Panc1 (cell line): Measurements from ENCODE around the gene C3orf70. TPM values are rescaled to one million over a fixed set of nuclear protein-coding genes. Genes with fewer than 3 reads are reported as not detected.

ENCODE experiments used
- ATAC-seq: fragments of 200-7000 bp; cut with Tn5 transposase; 2 replicates; pipeline ENCODE4 v1.9.1; 2020; ENCODE audit warnings: mild to moderate bottlenecking, moderate library complexity
- BruUV-seq: library from RNA; stranded (reverse); fragments of 400-500 nt; replicated peaks from 2 replicates; lab custom pipeline; 2021; lab: Mats Ljungman, UMichigan
- CTCF ChIA-PET: fragments of 300-600 bp; sonication (Branson Sonifier 250); formaldehyde crosslinking; loops from one replicate; lab custom pipeline; 2022; ENCODE audit warnings: antibody characterized with exemption; lab: Charles Lee
- POLR2A ChIA-PET: fragments of 300-600 bp; sonication (Branson Sonifier 250); formaldehyde crosslinking; loops from one replicate; lab custom pipeline; 2022; ENCODE audit warnings: antibody characterized with exemption; lab: Charles Lee
- DNase-seq: peaks from one replicate; pipeline ENCODE4 v3.0.0-alpha.2; 2010; ENCODE audit warnings: low read depth, low spot score
- H3K27ac ChIP-seq: 2 replicates; pipeline ENCODE4 v1.5.1; 2011; ENCODE audit warnings: mild to moderate bottlenecking, low read length, inconsistent platforms
- H3K27me3 ChIP-seq: fragments of 200-500 bp; sonication (Bioruptor generic); 2 replicates; pipeline ENCODE4 v1.6.0; 2014; ENCODE audit warnings: low read length, inconsistent platforms; ENCODE audit not compliant: control insufficient read depth, insufficient read depth
- H3K36me3 ChIP-seq: fragments of 200-500 bp; sonication (Bioruptor generic); 2 replicates; pipeline ENCODE4 v1.5.1; 2014; ENCODE audit warnings: inconsistent platforms, mild to moderate bottlenecking, low read length, moderate library complexity; ENCODE audit not compliant: control insufficient read depth, insufficient read depth
- H3K4me1 ChIP-seq: 2 replicates; pipeline ENCODE4 v1.5.1; 2011; ENCODE audit warnings: inconsistent platforms, mild to moderate bottlenecking, low read length, moderate library complexity; ENCODE audit not compliant: control insufficient read depth, insufficient read depth
- H3K4me3 ChIP-seq, 2 experiments: 2 replicates each; pipeline ENCODE4 v1.5.1; 2011 to 2012; ENCODE audit warnings: low read depth in 2 of 2, low read length in 2 of 2, mild to moderate bottlenecking in 2 of 2, inconsistent platforms in 1 of 2, moderate library complexity in 1 of 2
- H3K9me3 ChIP-seq: fragments of 200-500 bp; sonication (Bioruptor generic); 2 replicates; pipeline ENCODE4 v1.5.1; 2014; ENCODE audit warnings: low read depth, mild to moderate bottlenecking, inconsistent platforms, low read length, moderate library complexity; ENCODE audit not compliant: control insufficient read depth, insufficient read depth
- POLR2AphosphoS5 ChIP-seq: IDR thresholded peaks from 2 replicates; pipeline ENCODE4 v1.6.1; 2012; ENCODE audit warnings: mild to moderate bottlenecking, low read depth, low read length, moderate library complexity
- SIN3A ChIP-seq: IDR thresholded peaks from 2 replicates; pipeline ENCODE4 v1.6.1; 2012; ENCODE audit warnings: low read depth, mild to moderate bottlenecking, low read length, moderate library complexity, borderline replicate concordance; ENCODE audit not compliant: insufficient read depth
- TCF7L2 ChIP-seq: IDR thresholded peaks from 2 replicates; pipeline ENCODE4 v1.6.1; 2011; ENCODE audit warnings: mild to moderate bottlenecking, low read depth, low read length, inconsistent platforms
- in situ Hi-C: cut with HindIII; loops from 2 replicates; pipeline ENCODE4 v1.10.0; 2016; ENCODE audit warnings: low sequenced_read_pairs, low pct_unique_long_range_greater_than_20kb
- intact Hi-C: fragments of 100-400 bp; cut with micrococcal nuclease; formaldehyde crosslinking; loops from one replicate; pipeline ENCODE4 v1.10.0; 2022; ENCODE audit not compliant: unreplicated experiment
- total RNA-seq: library from RNA; stranded (reverse); gene quantifications from one replicate; pipeline ENCODE4 v1.2.1, GENCODE V29; 2021; ENCODE audit not compliant: unreplicated experiment
- TF ChIP-seq, protein P1 (sequence below): fragments of 450-650 bp; IDR thresholded peaks from 2 replicates; pipeline ENCODE4 v1.5.1; 2017; ENCODE audit warnings: mild to moderate bottlenecking
- TF ChIP-seq, protein P2 (sequence below), 2 experiments: IDR thresholded peaks; 2 replicates each; pipeline ENCODE4 v1.6.1; 2011 to 2012; ENCODE audit warnings: low read depth in 2 of 2, control low read depth in 1 of 2, low read length in 1 of 2, mild to moderate bottlenecking in 1 of 2, moderate library complexity in 1 of 2; ENCODE audit not compliant: insufficient read depth in 1 of 2

C3orf70 gene
- total RNA-seq, 1 experiment from 2014 or later, result 0.10 TPM

GRCh38 chr3:185040425-185040824 is 112.4 kb downstream of the C3orf70 start:
- H3K9me3 ChIP-seq, result no peaks in the 10 kb centered on the region; the same call in 1 of the 2 replicates
- ChIA-PET CTCF (no interaction called here), POLR2A (no interaction called here)
- no peaks in the 10 kb centered on the region for H3K4me1 ChIP-seq
- in situ Hi-C loops (no loop called here), intact Hi-C loops (no loop called here)
- H3K4me3 ChIP-seq, result no peak overlapping the region
- no peaks in the 10 kb centered on the region for H3K36me3 ChIP-seq
- DNase-seq, result no peak
- no peaks in the 10 kb centered on the region for H3K27me3 ChIP-seq
- no peak for ATAC-seq
- no TSS peak for BruUV-seq
- H3K27ac ChIP-seq, result no peak overlapping the region
- TF ChIP-seq TCF7L2 (no peak), POLR2AphosphoS5 (no peak), SIN3A (no peak)
- TF ChIP-seq, protein P1, sequence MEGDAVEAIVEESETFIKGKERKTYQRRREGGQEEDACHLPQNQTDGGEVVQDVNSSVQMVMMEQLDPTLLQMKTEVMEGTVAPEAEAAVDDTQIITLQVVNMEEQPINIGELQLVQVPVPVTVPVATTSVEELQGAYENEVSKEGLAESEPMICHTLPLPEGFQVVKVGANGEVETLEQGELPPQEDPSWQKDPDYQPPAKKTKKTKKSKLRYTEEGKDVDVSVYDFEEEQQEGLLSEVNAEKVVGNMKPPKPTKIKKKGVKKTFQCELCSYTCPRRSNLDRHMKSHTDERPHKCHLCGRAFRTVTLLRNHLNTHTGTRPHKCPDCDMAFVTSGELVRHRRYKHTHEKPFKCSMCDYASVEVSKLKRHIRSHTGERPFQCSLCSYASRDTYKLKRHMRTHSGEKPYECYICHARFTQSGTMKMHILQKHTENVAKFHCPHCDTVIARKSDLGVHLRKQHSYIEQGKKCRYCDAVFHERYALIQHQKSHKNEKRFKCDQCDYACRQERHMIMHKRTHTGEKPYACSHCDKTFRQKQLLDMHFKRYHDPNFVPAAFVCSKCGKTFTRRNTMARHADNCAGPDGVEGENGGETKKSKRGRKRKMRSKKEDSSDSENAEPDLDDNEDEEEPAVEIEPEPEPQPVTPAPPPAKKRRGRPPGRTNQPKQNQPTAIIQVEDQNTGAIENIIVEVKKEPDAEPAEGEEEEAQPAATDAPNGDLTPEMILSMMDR, result no peak
- TF ChIP-seq, protein P2, sequence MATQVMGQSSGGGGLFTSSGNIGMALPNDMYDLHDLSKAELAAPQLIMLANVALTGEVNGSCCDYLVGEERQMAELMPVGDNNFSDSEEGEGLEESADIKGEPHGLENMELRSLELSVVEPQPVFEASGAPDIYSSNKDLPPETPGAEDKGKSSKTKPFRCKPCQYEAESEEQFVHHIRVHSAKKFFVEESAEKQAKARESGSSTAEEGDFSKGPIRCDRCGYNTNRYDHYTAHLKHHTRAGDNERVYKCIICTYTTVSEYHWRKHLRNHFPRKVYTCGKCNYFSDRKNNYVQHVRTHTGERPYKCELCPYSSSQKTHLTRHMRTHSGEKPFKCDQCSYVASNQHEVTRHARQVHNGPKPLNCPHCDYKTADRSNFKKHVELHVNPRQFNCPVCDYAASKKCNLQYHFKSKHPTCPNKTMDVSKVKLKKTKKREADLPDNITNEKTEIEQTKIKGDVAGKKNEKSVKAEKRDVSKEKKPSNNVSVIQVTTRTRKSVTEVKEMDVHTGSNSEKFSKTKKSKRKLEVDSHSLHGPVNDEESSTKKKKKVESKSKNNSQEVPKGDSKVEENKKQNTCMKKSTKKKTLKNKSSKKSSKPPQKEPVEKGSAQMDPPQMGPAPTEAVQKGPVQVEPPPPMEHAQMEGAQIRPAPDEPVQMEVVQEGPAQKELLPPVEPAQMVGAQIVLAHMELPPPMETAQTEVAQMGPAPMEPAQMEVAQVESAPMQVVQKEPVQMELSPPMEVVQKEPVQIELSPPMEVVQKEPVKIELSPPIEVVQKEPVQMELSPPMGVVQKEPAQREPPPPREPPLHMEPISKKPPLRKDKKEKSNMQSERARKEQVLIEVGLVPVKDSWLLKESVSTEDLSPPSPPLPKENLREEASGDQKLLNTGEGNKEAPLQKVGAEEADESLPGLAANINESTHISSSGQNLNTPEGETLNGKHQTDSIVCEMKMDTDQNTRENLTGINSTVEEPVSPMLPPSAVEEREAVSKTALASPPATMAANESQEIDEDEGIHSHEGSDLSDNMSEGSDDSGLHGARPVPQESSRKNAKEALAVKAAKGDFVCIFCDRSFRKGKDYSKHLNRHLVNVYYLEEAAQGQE (IDR thresholded peaks at IDR 0.05; ENCODE audit: insufficient read depth in 1 of 2, low read depth in 2 of 2, low read length in 1 of 2), result no peak

DNA sequence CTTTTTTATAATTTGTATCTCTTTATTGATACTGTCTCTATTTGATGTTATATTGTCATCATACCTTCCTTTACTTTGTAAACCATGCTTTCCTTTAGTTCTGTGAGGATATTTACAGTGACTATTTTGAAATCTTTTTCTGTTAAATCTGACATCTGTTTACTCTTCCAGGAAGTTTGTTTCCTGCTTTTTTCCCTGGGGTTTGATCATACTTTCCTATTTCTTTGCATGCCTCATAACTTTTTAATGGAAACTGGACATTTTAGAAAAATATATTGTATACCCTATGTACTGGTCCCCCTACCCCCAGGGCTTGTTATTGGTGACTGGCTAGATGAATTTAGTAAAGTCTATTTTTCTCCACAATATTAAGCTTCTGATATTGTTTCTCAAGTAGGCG is 115.1 kb downstream of the C3orf70 start:
- H3K27me3 ChIP-seq, result no peaks in the 10 kb centered on the region
- no TSS peak for BruUV-seq
- DNase-seq (no peak), ATAC-seq (no peak)
- H3K36me3 ChIP-seq, result no peaks in the 10 kb centered on the region
- H3K9me3 ChIP-seq, result no peaks in the 10 kb centered on the region; the same call in 1 of the 2 replicates
- H3K27ac ChIP-seq, result no peak overlapping the region
- TF ChIP-seq POLR2AphosphoS5, result no peak
- TF ChIP-seq, protein P2 (IDR thresholded peaks at IDR 0.05; ENCODE audit: insufficient read depth in 1 of 2, low read depth in 2 of 2, low read length in 1 of 2), result no peak
- no peak for TF ChIP-seq SIN3A
- no peak for TF ChIP-seq TCF7L2
- TF ChIP-seq, protein P1, result no peak
- ChIA-PET POLR2A (no interaction called here), CTCF (no interaction called here)
- H3K4me1 ChIP-seq, result no peaks in the 10 kb centered on the region
- intact Hi-C loops, result no loop called here
- no peak overlapping the region for H3K4me3 ChIP-seq
- in situ Hi-C loops, result no loop called here
